MM.1S (cell line): ENCODE data around the gene LRRC71.
"Not testable (repeated sequence)": the region's sequence is repeated elsewhere in the genome, so short reads cannot be mapped to it uniquely, and the experiment has no call there.

Source experiments
- DNase-seq: peaks from one replicate; pipeline ENCODE4 v3.0.0-alpha.2; 2015
- H2AFZ ChIP-seq: fragments of 300-600 bp; sonication (generic); 2 replicates; pipeline ENCODE4 v1.6.0; 2016; ENCODE audit warnings: antibody characterized with exemption, low read length
- H3F3A ChIP-seq: fragments of 300-600 bp; sonication (generic); 2 replicates; pipeline ENCODE4 v1.6.1; 2016; ENCODE audit warnings: mild to moderate bottlenecking, antibody characterized with exemption, low read length, moderate library complexity, mixed read lengths; ENCODE audit not compliant: insufficient read depth
- H3K27ac ChIP-seq: fragments of 300-600 bp; sonication (generic); 2 replicates; pipeline ENCODE4 v1.5.1; 2016; ENCODE audit warnings: mild to moderate bottlenecking, low read length
- H3K27me3 ChIP-seq: fragments of 300-600 bp; sonication (generic); replicated peaks from 2 replicates; pipeline ENCODE4 v1.6.0; 2016; ENCODE audit warnings: low read length; ENCODE audit not compliant: insufficient read depth
- H3K36me3 ChIP-seq: fragments of 300-600 bp; sonication (generic); replicated peaks from 2 replicates; pipeline ENCODE4 v1.6.1; 2016; ENCODE audit warnings: mild to moderate bottlenecking, low read length, mixed read lengths; ENCODE audit not compliant: insufficient read depth
- H3K4me1 ChIP-seq: fragments of 300-600 bp; sonication (generic); 2 replicates; pipeline ENCODE4 v1.6.1; 2016; ENCODE audit warnings: low read length, mixed read lengths
- H3K4me2 ChIP-seq: fragments of 300-600 bp; sonication (generic); 2 replicates; pipeline ENCODE4 v1.6.0; 2016; ENCODE audit warnings: low read depth, low read length
- H3K4me3 ChIP-seq: fragments of 300-600 bp; sonication (generic); 2 replicates; pipeline ENCODE4 v1.5.1; 2016; ENCODE audit warnings: low read length, mixed read lengths
- H3K79me2 ChIP-seq: fragments of 300-600 bp; sonication (generic); 2 replicates; pipeline ENCODE4 v1.6.1; 2016; ENCODE audit warnings: mixed run types, low read length, mixed read lengths
- H3K9ac ChIP-seq: fragments of 300-600 bp; sonication (generic); 2 replicates; pipeline ENCODE4 v1.6.1; 2016; ENCODE audit warnings: low read length, mixed read lengths
- H3K9me2 ChIP-seq: fragments of 300-600 bp; sonication (generic); replicated peaks from 2 replicates; pipeline ENCODE4 v1.6.1; 2016; ENCODE audit warnings: mild to moderate bottlenecking, low read length, mixed read lengths; ENCODE audit not compliant: insufficient read depth
- H3K9me3 ChIP-seq: fragments of 300-600 bp; sonication (generic); replicated peaks from 2 replicates; pipeline ENCODE4 v1.6.1; 2016; ENCODE audit warnings: mild to moderate bottlenecking, low read length, mixed read lengths; ENCODE audit not compliant: insufficient read depth
- H4K20me1 ChIP-seq: fragments of 300-600 bp; sonication (generic); 2 replicates; pipeline ENCODE4 v1.6.1; 2016; ENCODE audit warnings: mild to moderate bottlenecking, low read length, moderate library complexity, mixed read lengths; ENCODE audit not compliant: insufficient read depth
- EZH2 ChIP-seq: fragments of 300-600 bp; sonication (generic); optimal IDR thresholded peaks from 2 replicates; pipeline ENCODE3; 2017; ENCODE audit warnings: low read depth, mild to moderate bottlenecking, antibody characterized with exemption, low read length, mixed read lengths
- EZH2phosphoT487 ChIP-seq: fragments of 300-600 bp; sonication (generic); IDR thresholded peaks from 2 replicates; pipeline ENCODE4 v1.6.1; 2018; ENCODE audit warnings: antibody characterized with exemption, low read length
- TF ChIP-seq, protein P1 (sequence below): fragments of 300-600 bp; sonication (generic); IDR thresholded peaks from 2 replicates; pipeline ENCODE4 v1.5.1; 2016; ENCODE audit warnings: antibody characterized with exemption, low read length, mixed read lengths

The LRRC71 gene

DNA sequence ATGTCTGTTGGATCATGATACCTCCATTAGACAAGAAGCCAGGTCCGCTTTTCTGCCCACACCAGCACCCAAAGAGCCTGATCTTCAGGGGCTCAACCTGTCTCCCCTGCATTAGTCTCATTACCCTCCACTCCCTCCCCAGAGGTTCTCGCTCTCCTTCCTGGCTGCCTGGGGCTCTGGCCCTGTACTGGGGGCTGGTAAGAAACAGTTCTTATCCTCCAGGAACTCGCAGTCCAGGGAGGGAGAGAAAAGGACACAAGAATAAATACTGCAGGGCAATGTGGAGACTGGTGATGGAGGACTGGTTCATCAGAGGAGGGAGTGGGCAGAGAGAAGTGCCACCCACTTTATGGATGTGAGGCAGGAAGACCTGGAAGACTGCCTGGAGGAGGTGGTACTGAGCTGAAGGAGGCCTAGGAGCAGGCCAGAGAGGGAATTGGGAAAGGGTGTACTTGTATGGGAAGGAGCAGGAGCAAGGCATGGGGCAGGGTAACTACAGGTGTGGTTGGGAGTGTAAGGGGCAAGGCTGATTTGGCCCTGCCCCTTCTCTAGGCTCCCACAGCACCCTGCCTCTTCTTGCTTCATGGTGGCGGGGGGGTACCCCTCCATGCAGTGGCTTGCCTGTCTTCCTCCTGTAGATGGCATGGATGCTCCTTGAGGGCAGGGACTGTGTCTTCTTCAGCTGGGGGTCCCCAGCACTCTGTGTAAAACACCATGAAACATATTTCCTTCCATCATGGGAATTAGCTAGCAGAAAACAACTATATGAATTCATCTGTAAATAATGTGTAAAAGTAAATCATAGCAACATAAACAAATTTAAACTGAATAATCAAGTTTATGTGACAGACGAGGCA, 5.0 kb downstream of the LRRC71 start:
- Histone ChIP-seq H4K20me1 (no peaks in the 10 kb centered on the region), H3K27ac (no peak overlapping the region), H3K36me3 (no peaks in the 10 kb centered on the region), H3K9ac (no peak overlapping the region), H3K27me3 (peaks cover 96% of the 10 kb centered on the region), H3F3A (no peaks in the 10 kb centered on the region), H3K9me3 (no peaks in the 10 kb centered on the region), H3K9me2 (no peaks in the 10 kb centered on the region), H2AFZ (no peak overlapping the region), H3K79me2 (no peaks in the 10 kb centered on the region), H3K4me2 (no peak overlapping the region), H3K4me3 (no peak overlapping the region), H3K4me1 (peaks cover 7% of the 10 kb centered on the region; the same call in 1 of the 2 replicates)
- DNase-seq = no peak
- TF ChIP-seq EZH2phosphoT487 (no peak; the same call in 1 of the 2 replicates), EZH2 (no peak)
- TF ChIP-seq, protein P1, sequence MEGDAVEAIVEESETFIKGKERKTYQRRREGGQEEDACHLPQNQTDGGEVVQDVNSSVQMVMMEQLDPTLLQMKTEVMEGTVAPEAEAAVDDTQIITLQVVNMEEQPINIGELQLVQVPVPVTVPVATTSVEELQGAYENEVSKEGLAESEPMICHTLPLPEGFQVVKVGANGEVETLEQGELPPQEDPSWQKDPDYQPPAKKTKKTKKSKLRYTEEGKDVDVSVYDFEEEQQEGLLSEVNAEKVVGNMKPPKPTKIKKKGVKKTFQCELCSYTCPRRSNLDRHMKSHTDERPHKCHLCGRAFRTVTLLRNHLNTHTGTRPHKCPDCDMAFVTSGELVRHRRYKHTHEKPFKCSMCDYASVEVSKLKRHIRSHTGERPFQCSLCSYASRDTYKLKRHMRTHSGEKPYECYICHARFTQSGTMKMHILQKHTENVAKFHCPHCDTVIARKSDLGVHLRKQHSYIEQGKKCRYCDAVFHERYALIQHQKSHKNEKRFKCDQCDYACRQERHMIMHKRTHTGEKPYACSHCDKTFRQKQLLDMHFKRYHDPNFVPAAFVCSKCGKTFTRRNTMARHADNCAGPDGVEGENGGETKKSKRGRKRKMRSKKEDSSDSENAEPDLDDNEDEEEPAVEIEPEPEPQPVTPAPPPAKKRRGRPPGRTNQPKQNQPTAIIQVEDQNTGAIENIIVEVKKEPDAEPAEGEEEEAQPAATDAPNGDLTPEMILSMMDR = no peak

DNA sequence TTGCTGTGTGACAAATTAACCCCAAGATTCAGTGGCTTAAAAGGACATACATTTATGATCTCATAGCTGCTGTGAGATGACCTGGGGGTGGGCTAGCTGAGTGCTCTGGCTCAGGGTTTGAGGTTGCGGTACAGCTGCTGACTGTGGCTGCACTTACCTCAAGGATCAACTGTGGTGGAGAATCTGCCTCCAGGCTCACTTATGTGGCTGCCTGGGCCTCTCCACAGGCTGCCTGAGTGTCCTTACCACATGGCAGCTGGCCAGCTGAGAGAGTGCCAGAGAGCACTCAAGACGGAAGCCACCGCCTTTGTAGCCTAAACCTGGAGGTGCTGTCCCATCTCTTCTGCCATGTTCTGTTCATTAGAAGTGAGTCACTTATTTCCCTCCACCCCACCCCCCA, 5.7 kb downstream of the LRRC71 start:
- Histone ChIP-seq H3K9me2 (no peaks in the 10 kb centered on the region), H3K36me3 (no peaks in the 10 kb centered on the region), H3F3A (no peaks in the 10 kb centered on the region), H3K79me2 (no peaks in the 10 kb centered on the region), H3K4me2 (no peak overlapping the region), H3K4me1 (peaks cover 7% of the 10 kb centered on the region; the same call in 1 of the 2 replicates), H3K27me3 (peaks cover 96% of the 10 kb centered on the region), H2AFZ (no peak overlapping the region), H3K9me3 (no peaks in the 10 kb centered on the region), H3K9ac (no peak overlapping the region), H4K20me1 (no peaks in the 10 kb centered on the region), H3K27ac (no peak overlapping the region), H3K4me3 (no peak overlapping the region)
- DNase-seq = no peak
- TF ChIP-seq EZH2 (no peak), EZH2phosphoT487 (no peak)
- TF ChIP-seq, protein P1 = no peak

DNA sequence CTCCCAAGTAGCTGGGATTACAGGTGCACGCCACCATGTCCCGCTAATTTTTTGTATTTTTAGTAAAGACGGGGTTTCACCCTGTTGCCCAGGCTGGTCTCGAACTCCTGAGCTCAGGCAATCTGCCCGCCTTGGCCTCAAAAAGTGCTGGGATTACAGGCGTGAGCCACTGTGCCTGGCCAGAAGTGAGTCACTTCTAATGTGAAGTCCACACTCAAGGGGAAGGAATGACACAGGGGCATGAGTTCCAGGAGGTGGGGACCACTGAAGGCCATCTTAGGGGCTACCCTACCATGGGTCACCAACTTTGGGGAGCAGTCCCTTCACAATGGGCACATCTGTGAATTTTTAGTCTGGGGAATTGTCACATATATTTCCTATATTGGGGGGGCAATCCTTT, 6.3 kb downstream of the LRRC71 start:
- not testable (repeated sequence) for H2AFZ ChIP-seq, H3K9ac ChIP-seq, H3K9me3 ChIP-seq, DNase-seq, H3K9me2 ChIP-seq, H3K4me3 ChIP-seq, H3F3A ChIP-seq, H3K27ac ChIP-seq, H3K4me2 ChIP-seq, H3K36me3 ChIP-seq, H3K79me2 ChIP-seq, H3K4me1 ChIP-seq, H4K20me1 ChIP-seq
- H3K27me3 ChIP-seq = peaks cover 92% of the 10 kb centered on the region
